Ascending aorta (tissue), 2 donors: ENCODE data around the gene ISG15. TPM values are rescaled to one million over a fixed set of nuclear protein-coding genes. Genes with fewer than 3 reads are reported as not detected.

Experiments used
- DNase-seq, 2 donors: peaks; one replicate each; pipeline ENCODE4 v3.0.0-alpha.2; 2019; ENCODE audit warnings: low spot score in 2 of 2
- H3K27ac ChIP-seq, 2 donors: fragments of 200-600 bp; sonication (generic); one replicate each; pipeline ENCODE4 v1.5.1; 2016 to 2017; ENCODE audit warnings: mild to moderate bottlenecking in 1 of 2
- H3K27me3 ChIP-seq: fragments of 200-600 bp; sonication (generic); one replicate; pipeline ENCODE4 v1.5.1; 2017
- H3K36me3 ChIP-seq, 2 donors: fragments of 200-600 bp; sonication (generic); one replicate each; pipeline ENCODE4 v1.5.1; 2016
- H3K4me1 ChIP-seq, 2 donors: fragments of 200-600 bp; sonication (generic); one replicate each; pipeline ENCODE4 v1.5.1; 2016 to 2017; ENCODE audit warnings: mild to moderate bottlenecking in 1 of 2
- H3K4me3 ChIP-seq, 2 donors: fragments of 200-600 bp; sonication (generic); one replicate each; pipeline ENCODE4 v1.5.1; 2016 to 2017; ENCODE audit warnings: mild to moderate bottlenecking in 1 of 2
- H3K9me3 ChIP-seq, 2 donors: fragments of 200-600 bp; sonication (generic); one replicate each; pipeline ENCODE4 v1.5.1; 2016
- CTCF ChIP-seq, 3 experiments: fragments of 200-600 bp in 2 of 3; fragments of 450-650 bp in 1 of 3; sonication (generic) in 2 of 3; IDR thresholded peaks; one replicate each; pipeline ENCODE4 v1.5.1; 2016 to 2019; ENCODE audit warnings: antibody characterized with exemption in 3 of 3, mild to moderate bottlenecking in 1 of 3, moderate library complexity in 1 of 3
- intact Hi-C: fragments of 100-400 bp; cut with DNase I; formaldehyde crosslinking; loops from one replicate; pipeline ENCODE4 v1.15.1; 2023
- total RNA-seq: library from RNA; depleted of rRNA; stranded (reverse); fragments of >200 nt; gene quantifications from one replicate; pipeline ENCODE4 v1.1.0, GENCODE V29; 2016

The ISG15 gene
- total RNA-seq, 1 donor from 2014 or later = 125 TPM

GRCh38 chr1:1033731-1034438 is 20.6 kb downstream of the ISG15 start:
- H3K27ac ChIP-seq = no peak overlapping the region
- intact Hi-C loops = no loop called here
- DNase-seq = no peak
- no peaks in the 10 kb centered on the region for H3K9me3 ChIP-seq
- H3K36me3 ChIP-seq = no peaks in the 10 kb centered on the region
- peaks cover 12 to 15% of the 10 kb centered on the region in 2 donors for H3K4me1 ChIP-seq
- H3K27me3 ChIP-seq = peaks cover 4% of the 10 kb centered on the region
- TF ChIP-seq CTCF (IDR thresholded peaks at IDR 0.05) = no peak
- peak overlapping the region; percentile 69 to 70 for H3K4me3 ChIP-seq

- peaks cover 12 to 15% of the 10 kb centered on the region in 2 donors for H3K4me1 ChIP-seq
- TF ChIP-seq CTCF (IDR thresholded peaks at IDR 0.05) = no peak
- peak overlapping the region in 1 of 2 donors; percentile 70 for H3K4me3 ChIP-seq
- H3K9me3 ChIP-seq = no peaks in the 10 kb centered on the region
- no peak overlapping the region for H3K27ac ChIP-seq
- intact Hi-C loops = no loop called here
- H3K36me3 ChIP-seq = no peaks in the 10 kb centered on the region
- peaks cover 4% of the 10 kb centered on the region for H3K27me3 ChIP-seq
- DNase-seq = no peak
Observed at GRCh38 chr1:1034439-1034781, 21.1 kb downstream of the ISG15 start.

- no peak for DNase-seq
- TF ChIP-seq CTCF (IDR thresholded peaks at IDR 0.05) = no peak
- no peaks in the 10 kb centered on the region for H3K36me3 ChIP-seq
- no peak overlapping the region for H3K27ac ChIP-seq
- peaks cover 19 to 23% of the 10 kb centered on the region in 2 donors for H3K4me1 ChIP-seq
- peaks cover 4% of the 10 kb centered on the region for H3K27me3 ChIP-seq
- no peak overlapping the region for H3K4me3 ChIP-seq
- intact Hi-C loops = no loop called here
- no peaks in the 10 kb centered on the region for H3K9me3 ChIP-seq
Observed at GRCh38 chr1:1035291-1035943, 22.1 kb downstream of the ISG15 start.

- no peak for DNase-seq
- H3K4me3 ChIP-seq = no peak overlapping the region
- no peak overlapping the region for H3K27ac ChIP-seq
- no peaks in the 10 kb centered on the region for H3K36me3 ChIP-seq
- no peak for TF ChIP-seq CTCF (IDR thresholded peaks at IDR 0.05)
- intact Hi-C loops = no loop called here
- peaks cover 20 to 24% of the 10 kb centered on the region in 2 donors for H3K4me1 ChIP-seq
- H3K9me3 ChIP-seq = no peaks in the 10 kb centered on the region
- peaks cover 4% of the 10 kb centered on the region for H3K27me3 ChIP-seq
Observed at GRCh38 chr1:1037366-1038327, 24.4 kb downstream of the ISG15 start.

GRCh38 chr1:1038694-1039093 is 25.4 kb downstream of the ISG15 start:
- intact Hi-C loops = no loop called here
- no peak for DNase-seq
- no peak overlapping the region for H3K4me3 ChIP-seq
- TF ChIP-seq CTCF (IDR thresholded peaks at IDR 0.05) = no peak
- peaks cover 12 to 14% of the 10 kb centered on the region in 2 donors for H3K4me1 ChIP-seq
- H3K36me3 ChIP-seq = no peaks in the 10 kb centered on the region
- no peaks in the 10 kb centered on the region for H3K27me3 ChIP-seq
- H3K9me3 ChIP-seq = no peaks in the 10 kb centered on the region
- H3K27ac ChIP-seq = no peak overlapping the region
